Neural cell (in vitro differentiated cells): ENCODE data around the gene SCGB2B2.

ENCODE experiments used
- EZH2 ChIP-seq: fragments of 200-600, 300-800 bp; shearing (Covaris generic), sonication (generic); IDR thresholded peaks from 2 replicates; pipeline ENCODE4 v1.6.1; 2014; ENCODE audit warnings: antibody characterized with exemption, low read length, borderline replicate concordance, mild to moderate bottlenecking; ENCODE audit not compliant: insufficient read depth, poor library complexity, severe bottlenecking
- POLR2AphosphoS5 ChIP-seq: IDR thresholded peaks from 2 replicates; pipeline ENCODE4 v1.6.1; 2012

- TF ChIP-seq POLR2AphosphoS5 (no peak), EZH2 (no peak)
Observed at GRCh38 chr19:34712395-34713261, 35.7 kb upstream of the SCGB2B2 start.
